HG03342 (cell line): ENCODE measurements around the gene LIFR.
"Not testable (repeated sequence)": the region's sequence is repeated elsewhere in the genome, so short reads cannot be mapped to it uniquely, and the experiment has no call there.

Source experiments
- ATAC-seq: cut with Tn5 transposase; IDR thresholded peaks from one replicate; pipeline ENCODE4 v1.9.1; 2021; ENCODE audit warnings: mild to moderate bottlenecking, moderate library complexity; ENCODE audit not compliant: unreplicated experiment

Gene LIFR

DNA sequence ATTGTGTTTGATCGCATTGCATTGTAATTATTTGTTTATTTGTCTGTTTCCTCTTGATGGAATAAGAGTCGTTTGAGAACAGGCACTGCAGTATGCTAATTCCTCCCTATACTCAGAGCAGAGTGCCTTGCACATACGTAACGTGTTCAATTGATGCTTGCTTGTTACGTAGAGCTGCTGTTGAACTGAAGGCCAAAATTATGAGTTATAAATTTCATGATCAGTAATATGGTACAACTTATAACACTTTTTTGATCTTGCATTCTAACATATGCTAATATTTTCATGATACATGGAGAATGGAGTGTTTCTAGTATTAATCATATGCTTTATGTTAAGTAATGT, 26.5 kb upstream of the LIFR start:
- ATAC-seq, result no peak

- no peak for ATAC-seq
Observed at GRCh38 chr5:38582293-38582974, 26.0 kb upstream of the LIFR start.

- ATAC-seq, result no peak
Observed at GRCh38 chr5:38581597-38581996, 25.2 kb upstream of the LIFR start.

- ATAC-seq, result no peak
Observed at GRCh38 chr5:38579105-38579504, 22.7 kb upstream of the LIFR start.

DNA sequence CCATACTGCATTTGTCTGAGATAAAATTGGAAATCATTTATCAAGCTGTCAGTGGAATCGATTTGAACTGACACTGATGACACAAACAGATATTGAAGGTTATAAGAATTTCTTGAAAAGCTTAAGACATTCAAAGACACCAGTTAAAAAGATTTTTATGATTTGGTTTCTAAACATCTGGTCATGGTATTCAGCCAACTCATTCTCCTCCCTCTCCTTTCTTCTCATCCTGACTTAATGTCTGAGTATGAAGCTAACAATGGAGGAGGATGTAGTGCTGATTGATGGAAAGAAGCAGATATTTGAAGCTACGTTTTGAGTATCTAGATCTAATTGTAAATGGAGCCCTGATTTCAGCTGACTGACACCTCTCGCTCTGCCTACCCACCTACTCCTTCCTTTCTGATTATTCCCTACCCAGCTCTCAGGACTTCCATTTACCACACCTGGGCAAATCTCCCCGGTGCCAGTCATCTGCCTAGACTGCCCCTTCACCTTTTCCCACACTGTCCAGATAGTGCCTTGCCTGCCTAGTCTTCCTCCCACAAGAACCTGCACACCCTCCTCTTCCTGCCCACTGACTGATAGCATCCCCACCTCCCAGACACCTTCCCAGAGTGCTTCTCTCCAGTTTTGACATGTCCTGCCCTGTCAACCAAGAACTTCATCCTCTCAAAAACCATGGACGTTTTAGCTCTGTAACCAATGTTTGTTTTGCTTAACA, 20.7 kb upstream of the LIFR start:
- ATAC-seq, result no peak

GRCh38 chr5:38576442-38576841, 20.0 kb upstream of the LIFR start:
- no peak for ATAC-seq

DNA sequence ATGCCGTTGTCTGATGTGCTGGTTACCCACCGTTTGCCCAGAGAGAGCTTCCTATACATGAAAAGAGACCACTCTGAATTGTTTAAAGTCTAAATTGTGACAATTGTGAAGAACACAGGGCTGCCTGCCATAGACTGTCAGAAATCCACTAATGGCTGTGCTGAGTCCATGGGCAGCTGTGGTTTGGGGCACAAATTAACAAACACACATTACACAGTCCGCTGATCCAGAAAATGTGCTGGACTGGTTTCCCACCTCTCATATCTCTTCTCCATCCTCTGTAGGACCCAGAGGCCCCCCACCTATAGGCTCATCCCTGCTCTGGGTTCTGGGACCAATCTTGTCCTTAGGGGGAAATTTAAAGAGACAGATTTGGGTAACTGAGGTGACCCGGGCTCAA, 19.0 kb upstream of the LIFR start:
- no peak for ATAC-seq

GRCh38 chr5:38574009-38574408, 17.6 kb upstream of the LIFR start:
- no peak for ATAC-seq

DNA sequence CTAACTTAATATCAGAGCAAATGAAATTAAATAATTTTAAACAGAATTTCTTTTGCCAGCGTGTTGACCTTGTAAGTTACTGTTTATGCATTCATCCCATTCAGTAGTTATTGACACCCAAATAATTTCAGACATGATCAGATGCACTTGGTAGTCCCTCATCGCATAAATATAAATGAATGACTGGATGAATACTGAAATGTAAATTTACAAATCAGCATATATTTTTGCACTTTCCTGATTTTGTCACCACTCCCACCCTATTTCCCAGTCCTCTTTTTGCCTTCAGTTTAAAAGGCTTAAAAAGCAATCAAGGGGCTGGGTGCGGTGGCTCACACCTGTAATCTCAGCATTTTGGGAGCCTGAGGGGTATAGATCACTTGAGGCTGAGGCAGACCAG, 17.1 kb upstream of the LIFR start:
- no peak for ATAC-seq

- no peak for ATAC-seq
Observed at GRCh38 chr5:38569180-38569579, 12.7 kb upstream of the LIFR start.

GRCh38 chr5:38567306-38567705, 10.9 kb upstream of the LIFR start:
- not testable (repeated sequence) for ATAC-seq

GRCh38 chr5:38563624-38564023, 7.2 kb upstream of the LIFR start:
- ATAC-seq, result no peak

- no peak for ATAC-seq
Observed at GRCh38 chr5:38562444-38563210, 6.2 kb upstream of the LIFR start.

GRCh38 chr5:38559428-38559827, 3.0 kb upstream of the LIFR start:
- ATAC-seq, result no peak

GRCh38 chr5:38557792-38558191, 1.3 kb upstream of the LIFR start:
- ATAC-seq, result no peak

GRCh38 chr5:38557308-38557710, 863 bp upstream of the LIFR start:
- no peak for ATAC-seq

DNA sequence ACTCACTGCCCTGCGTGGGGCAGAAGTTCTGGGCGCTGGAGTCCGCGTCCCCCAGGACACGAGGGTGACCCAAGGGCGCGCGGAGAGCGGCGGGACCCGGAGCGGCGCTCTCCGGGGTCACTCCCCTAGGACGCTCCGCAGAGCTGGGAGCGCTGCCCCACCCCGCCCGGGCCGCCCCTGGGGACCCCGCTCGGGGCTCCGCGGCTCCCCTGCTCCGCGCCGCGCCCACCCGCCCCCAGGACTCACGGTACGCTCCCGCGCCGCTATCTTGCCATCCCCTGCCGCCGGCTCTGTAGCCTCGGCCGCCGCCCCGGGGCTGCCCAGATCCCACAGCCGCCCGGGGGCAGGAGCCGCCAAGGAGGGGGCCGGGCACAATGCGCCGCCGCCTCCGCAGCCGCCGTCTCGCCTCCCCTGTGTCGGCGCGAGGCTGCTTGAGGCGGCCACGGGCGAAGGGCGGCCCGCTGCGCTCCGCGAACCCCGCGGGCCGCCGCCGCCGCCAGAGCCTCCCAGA, 303 bp downstream of the LIFR start:
- ATAC-seq, result peak; percentile 62

GRCh38 chr5:38555354-38556087, 925 bp downstream of the LIFR start:
- no peak for ATAC-seq

DNA sequence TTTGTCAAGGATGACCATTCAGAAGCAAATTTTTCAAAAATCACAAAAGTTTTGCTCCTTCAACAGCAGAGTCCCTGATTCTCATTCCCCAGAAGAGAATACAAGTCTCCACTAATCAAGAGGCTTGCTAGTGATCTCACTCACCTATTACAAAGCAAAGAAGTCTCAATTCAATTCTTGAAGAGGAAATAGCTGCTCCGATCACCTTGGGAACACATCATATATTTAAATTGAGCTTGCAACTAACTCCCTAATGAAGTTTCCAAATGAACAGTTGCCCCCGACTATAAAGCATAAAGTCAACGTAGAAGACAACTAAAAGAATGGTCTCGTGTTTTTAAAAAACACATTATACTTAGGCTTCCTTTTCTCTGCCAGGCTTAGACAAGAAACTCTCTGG, 1.6 kb downstream of the LIFR start:
- ATAC-seq, result no peak

GRCh38 chr5:38554403-38554802, 2.0 kb downstream of the LIFR start:
- ATAC-seq, result no peak

GRCh38 chr5:38553001-38553521, 3.4 kb downstream of the LIFR start:
- no peak for ATAC-seq
